Measurements from ENCODE around the gene OR10J4. TPM values are rescaled to one million over a fixed set of nuclear protein-coding genes. Genes with fewer than 3 reads are reported as not detected.
A peak's percentile ranks its signal among the peaks of the same experiment; 100 is the strongest.

OR10J4 gene
- polyA plus RNA-seq, 1 of the 3 experiments (the other 2 are of a cell fraction) = not detected

DNA sequence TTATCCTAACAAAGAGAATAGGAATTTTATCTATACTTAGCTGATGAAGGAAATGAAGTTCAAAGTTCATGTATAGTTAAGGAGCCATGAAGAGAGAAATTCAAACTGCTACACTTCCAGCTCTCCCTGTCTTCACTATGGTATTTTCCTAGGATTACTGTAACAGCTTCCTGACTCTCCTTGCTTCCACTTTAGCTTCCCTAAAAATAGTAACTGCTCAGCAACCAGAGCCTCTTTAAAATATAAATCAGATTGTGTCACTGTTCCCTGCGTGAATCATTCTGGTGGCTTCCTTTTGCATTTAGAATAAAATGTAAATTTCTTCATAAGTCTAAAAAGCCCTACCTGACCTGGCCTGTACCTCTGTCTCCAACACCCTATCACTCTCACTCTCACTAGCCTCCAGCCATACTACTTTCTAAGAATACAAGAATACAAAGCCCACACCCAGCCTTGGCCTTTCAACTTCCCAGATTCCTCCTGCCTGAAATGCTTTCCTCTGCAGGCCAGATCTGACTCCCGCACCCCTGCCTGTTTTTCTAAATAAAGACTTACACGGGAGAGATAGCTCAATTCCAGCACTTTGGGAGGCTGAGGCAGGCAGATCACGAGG, 38.0 kb downstream of the OR10J4 start:
- Histone ChIP-seq H4K20me1 (ENCODE audit: insufficient read depth) (no peaks in the 10 kb centered on the region), H2AFZ (ENCODE audit: low read depth) (peak overlapping the region; percentile 84), H3K27ac (ENCODE audit: low read depth in 2 of 2, low read length in 1 of 2) (peak overlapping the region; percentile 85 to 86; a peak in 3 of 4 replicates), H3K27me3 (ENCODE audit: insufficient read depth) (no peaks in the 10 kb centered on the region), H3K4me3 (ENCODE audit: low read depth in 2 of 2, low read length in 1 of 2) (no peak overlapping the region), H3K79me2 (ENCODE audit: insufficient read depth) (no peaks in the 10 kb centered on the region), H3K4me1 (ENCODE audit: control insufficient read depth in 1 of 2, insufficient read depth in 2 of 2, low read depth in 1 of 2, low read length in 1 of 2) (peaks cover 0 to 4% of the 10 kb centered on the region in 2 experiments; a peak in 2 of 4 replicates), H3K9me2 (no peaks in the 10 kb centered on the region), H3K36me3 (replicated peaks in 1 of 2; ENCODE audit: control insufficient read depth in 1 of 2, insufficient read depth in 2 of 2, low read length in 1 of 2) (no peaks in the 10 kb centered on the region), H3K9ac (peak overlapping the region; percentile 69), H3K4me2 (peak overlapping the region; percentile 48; the same call in 1 of the 2 replicates), H3F3A (replicated peaks; ENCODE audit: insufficient read depth) (peaks cover 3% of the 10 kb centered on the region), H3K9me3 (no peaks in the 10 kb centered on the region)
- 4% methylated on average over 4 of the region's 4 CpGs for WGBS (ENCODE audit: low lambda C conversion rate)
- TF ChIP-seq, protein P1, sequence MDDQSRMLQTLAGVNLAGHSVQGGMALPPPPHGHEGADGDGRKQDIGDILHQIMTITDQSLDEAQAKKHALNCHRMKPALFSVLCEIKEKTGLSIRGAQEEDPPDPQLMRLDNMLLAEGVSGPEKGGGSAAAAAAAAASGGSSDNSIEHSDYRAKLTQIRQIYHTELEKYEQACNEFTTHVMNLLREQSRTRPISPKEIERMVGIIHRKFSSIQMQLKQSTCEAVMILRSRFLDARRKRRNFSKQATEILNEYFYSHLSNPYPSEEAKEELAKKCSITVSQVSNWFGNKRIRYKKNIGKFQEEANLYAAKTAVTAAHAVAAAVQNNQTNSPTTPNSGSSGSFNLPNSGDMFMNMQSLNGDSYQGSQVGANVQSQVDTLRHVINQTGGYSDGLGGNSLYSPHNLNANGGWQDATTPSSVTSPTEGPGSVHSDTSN (IDR thresholded peaks at IDR 0.05) = 0 out of 2 replicates have a peak, but pooled peaks have one; percentile 17
- peak; percentile 22; the same call in 1 of the 2 replicates for TF ChIP-seq MEF2A (IDR thresholded peaks at IDR 0.05; ENCODE audit: borderline replicate concordance, low read depth)
- no peak for TF ChIP-seq TEAD4 (IDR thresholded peaks at IDR 0.05; ENCODE audit: borderline replicate concordance, insufficient read depth)
- ChIA-PET POLR2A (no interaction called here), CTCF (no interaction called here)
- no peak for DNase-seq

DNA sequence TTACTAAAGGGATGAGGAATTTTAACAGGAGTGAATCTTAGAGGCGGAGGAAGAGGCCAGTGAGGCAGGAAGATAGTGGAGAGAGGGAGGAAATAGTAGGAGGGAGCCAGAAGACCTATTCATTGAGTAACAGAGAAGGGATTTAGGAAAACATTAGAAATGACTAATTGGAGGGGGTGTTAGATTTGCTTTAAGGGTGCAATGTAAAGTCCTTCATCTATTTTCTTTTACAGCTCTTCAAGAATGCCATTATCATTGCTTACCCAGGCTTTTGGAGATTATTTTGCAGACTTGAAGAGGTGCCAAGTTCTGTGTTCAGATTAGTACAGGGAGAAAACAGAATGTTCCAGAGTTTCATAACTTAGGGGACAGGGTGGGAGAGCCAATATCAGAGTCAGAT, 41.3 kb downstream of the OR10J4 start:
- no peak overlapping the region for H3K4me2 ChIP-seq
- no peak overlapping the region for H2AFZ ChIP-seq (ENCODE audit: low read depth)
- no peaks in the 10 kb centered on the region for H3K27me3 ChIP-seq (ENCODE audit: insufficient read depth)
- H3K79me2 ChIP-seq (ENCODE audit: insufficient read depth) = no peaks in the 10 kb centered on the region
- peaks cover 3% of the 10 kb centered on the region for H3F3A ChIP-seq (replicated peaks; ENCODE audit: insufficient read depth)
- H3K27ac ChIP-seq (ENCODE audit: low read depth in 2 of 2, low read length in 1 of 2) = peak overlapping the region in 1 of 2 experiments; percentile 3; a peak in 1 of 4 replicates
- DNase-seq = no peak
- POLR2A ChIA-PET = no interaction called here
- H3K36me3 ChIP-seq (replicated peaks in 1 of 2; ENCODE audit: control insufficient read depth in 1 of 2, insufficient read depth in 2 of 2, low read length in 1 of 2) = no peaks in the 10 kb centered on the region
- H3K4me3 ChIP-seq (ENCODE audit: low read depth in 2 of 2, low read length in 1 of 2) = no peak overlapping the region
- peaks cover 0 to 4% of the 10 kb centered on the region in 2 experiments; a peak in 1 of 4 replicates for H3K4me1 ChIP-seq (ENCODE audit: control insufficient read depth in 1 of 2, insufficient read depth in 2 of 2, low read depth in 1 of 2, low read length in 1 of 2)
- WGBS (ENCODE audit: low lambda C conversion rate) = 17% methylated on average over 1 of the region's 1 CpG
- CTCF ChIA-PET = no interaction called here
- no peaks in the 10 kb centered on the region for H3K9me2 ChIP-seq
- TF ChIP-seq GABPA (IDR thresholded peaks at IDR 0.05; ENCODE audit: low read depth) (no peak), POLR2AphosphoS5 (IDR thresholded peaks at IDR 0.05; ENCODE audit: low read depth, low read length) (no peak), RCOR1 (IDR thresholded peaks at IDR 0.05; ENCODE audit: low read length) (no peak), RXRA (IDR thresholded peaks at IDR 0.05; ENCODE audit: borderline replicate concordance, low read depth) (no peak), SMC3 (IDR thresholded peaks at IDR 0.05; ENCODE audit: low read depth, low read length) (no peak), FOXM1 (IDR thresholded peaks at IDR 0.05; ENCODE audit: low read depth) (no peak), FOSL2 (IDR thresholded peaks at IDR 0.05; ENCODE audit: borderline replicate concordance, low read depth) (no peak)
- TF ChIP-seq, protein P2, sequence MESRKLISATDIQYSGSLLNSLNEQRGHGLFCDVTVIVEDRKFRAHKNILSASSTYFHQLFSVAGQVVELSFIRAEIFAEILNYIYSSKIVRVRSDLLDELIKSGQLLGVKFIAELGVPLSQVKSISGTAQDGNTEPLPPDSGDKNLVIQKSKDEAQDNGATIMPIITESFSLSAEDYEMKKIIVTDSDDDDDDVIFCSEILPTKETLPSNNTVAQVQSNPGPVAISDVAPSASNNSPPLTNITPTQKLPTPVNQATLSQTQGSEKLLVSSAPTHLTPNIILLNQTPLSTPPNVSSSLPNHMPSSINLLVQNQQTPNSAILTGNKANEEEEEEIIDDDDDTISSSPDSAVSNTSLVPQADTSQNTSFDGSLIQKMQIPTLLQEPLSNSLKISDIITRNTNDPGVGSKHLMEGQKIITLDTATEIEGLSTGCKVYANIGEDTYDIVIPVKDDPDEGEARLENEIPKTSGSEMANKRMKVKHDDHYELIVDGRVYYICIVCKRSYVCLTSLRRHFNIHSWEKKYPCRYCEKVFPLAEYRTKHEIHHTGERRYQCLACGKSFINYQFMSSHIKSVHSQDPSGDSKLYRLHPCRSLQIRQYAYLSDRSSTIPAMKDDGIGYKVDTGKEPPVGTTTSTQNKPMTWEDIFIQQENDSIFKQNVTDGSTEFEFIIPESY (IDR thresholded peaks at IDR 0.05; ENCODE audit: borderline replicate concordance, low read depth) = no peak
- TF ChIP-seq, protein P3, sequence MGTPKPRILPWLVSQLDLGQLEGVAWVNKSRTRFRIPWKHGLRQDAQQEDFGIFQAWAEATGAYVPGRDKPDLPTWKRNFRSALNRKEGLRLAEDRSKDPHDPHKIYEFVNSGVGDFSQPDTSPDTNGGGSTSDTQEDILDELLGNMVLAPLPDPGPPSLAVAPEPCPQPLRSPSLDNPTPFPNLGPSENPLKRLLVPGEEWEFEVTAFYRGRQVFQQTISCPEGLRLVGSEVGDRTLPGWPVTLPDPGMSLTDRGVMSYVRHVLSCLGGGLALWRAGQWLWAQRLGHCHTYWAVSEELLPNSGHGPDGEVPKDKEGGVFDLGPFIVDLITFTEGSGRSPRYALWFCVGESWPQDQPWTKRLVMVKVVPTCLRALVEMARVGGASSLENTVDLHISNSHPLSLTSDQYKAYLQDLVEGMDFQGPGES (IDR thresholded peaks at IDR 0.05; ENCODE audit: low read depth, low read length) = no peak
- TF ChIP-seq, protein P4, sequence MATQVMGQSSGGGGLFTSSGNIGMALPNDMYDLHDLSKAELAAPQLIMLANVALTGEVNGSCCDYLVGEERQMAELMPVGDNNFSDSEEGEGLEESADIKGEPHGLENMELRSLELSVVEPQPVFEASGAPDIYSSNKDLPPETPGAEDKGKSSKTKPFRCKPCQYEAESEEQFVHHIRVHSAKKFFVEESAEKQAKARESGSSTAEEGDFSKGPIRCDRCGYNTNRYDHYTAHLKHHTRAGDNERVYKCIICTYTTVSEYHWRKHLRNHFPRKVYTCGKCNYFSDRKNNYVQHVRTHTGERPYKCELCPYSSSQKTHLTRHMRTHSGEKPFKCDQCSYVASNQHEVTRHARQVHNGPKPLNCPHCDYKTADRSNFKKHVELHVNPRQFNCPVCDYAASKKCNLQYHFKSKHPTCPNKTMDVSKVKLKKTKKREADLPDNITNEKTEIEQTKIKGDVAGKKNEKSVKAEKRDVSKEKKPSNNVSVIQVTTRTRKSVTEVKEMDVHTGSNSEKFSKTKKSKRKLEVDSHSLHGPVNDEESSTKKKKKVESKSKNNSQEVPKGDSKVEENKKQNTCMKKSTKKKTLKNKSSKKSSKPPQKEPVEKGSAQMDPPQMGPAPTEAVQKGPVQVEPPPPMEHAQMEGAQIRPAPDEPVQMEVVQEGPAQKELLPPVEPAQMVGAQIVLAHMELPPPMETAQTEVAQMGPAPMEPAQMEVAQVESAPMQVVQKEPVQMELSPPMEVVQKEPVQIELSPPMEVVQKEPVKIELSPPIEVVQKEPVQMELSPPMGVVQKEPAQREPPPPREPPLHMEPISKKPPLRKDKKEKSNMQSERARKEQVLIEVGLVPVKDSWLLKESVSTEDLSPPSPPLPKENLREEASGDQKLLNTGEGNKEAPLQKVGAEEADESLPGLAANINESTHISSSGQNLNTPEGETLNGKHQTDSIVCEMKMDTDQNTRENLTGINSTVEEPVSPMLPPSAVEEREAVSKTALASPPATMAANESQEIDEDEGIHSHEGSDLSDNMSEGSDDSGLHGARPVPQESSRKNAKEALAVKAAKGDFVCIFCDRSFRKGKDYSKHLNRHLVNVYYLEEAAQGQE (IDR thresholded peaks at IDR 0.05; ENCODE audit: low read depth, low read length) = no peak
- no peak overlapping the region for H3K9ac ChIP-seq
- no peaks in the 10 kb centered on the region for H3K9me3 ChIP-seq
- H4K20me1 ChIP-seq (ENCODE audit: insufficient read depth) = no peaks in the 10 kb centered on the region

All from SK-N-SH (cell line).